BJ (cell line): ENCODE measurements around the gene CDC73. TPM values are rescaled to one million over a fixed set of nuclear protein-coding genes. Genes with fewer than 3 reads are reported as not detected.

Experiments
- CTCF ChIA-PET: fragments of 350-600 bp; formaldehyde crosslinking; extraction: SDS; loops from one replicate; lab custom pipeline; 2021; ENCODE audit warnings: antibody characterized with exemption, inconsistent platforms; lab: Yijun Ruan, JAX
- POLR2A ChIA-PET: fragments of 300-600 bp; sonication (Branson Sonifier 250); formaldehyde crosslinking; extraction: SDS; loops from one replicate; lab custom pipeline; 2021; ENCODE audit warnings: antibody characterized with exemption; lab: Charles Lee
- DNase-seq: peaks from one replicate; pipeline ENCODE4 v3.0.0-alpha.2; 2011; ENCODE audit warnings: low read depth
- H3K27me3 ChIP-seq: 2 replicates; pipeline ENCODE4 v1.6.0; 2011; ENCODE audit warnings: low read length; ENCODE audit not compliant: control insufficient read depth, insufficient read depth
- H3K36me3 ChIP-seq: 2 replicates; pipeline ENCODE4 v1.5.1; 2011; ENCODE audit warnings: low read length; ENCODE audit not compliant: control insufficient read depth, insufficient read depth
- H3K4me3 ChIP-seq: 2 replicates; pipeline ENCODE4 v1.5.1; 2011; ENCODE audit warnings: low read depth, mild to moderate bottlenecking, control low read depth, low read length
- polyA plus RNA-seq: library from polyadenylated mRNA; depleted of rRNA; stranded (reverse); fragments of >200 nt; gene quantifications from 2 replicates; pipeline ENCODE4 v1.2.3, GENCODE V29; 2011
- TF ChIP-seq, protein P1 (sequence below): IDR thresholded peaks from 2 replicates; pipeline ENCODE4 v1.5.1; 2011; ENCODE audit warnings: low read depth, mild to moderate bottlenecking, control low read depth, inconsistent platforms, low read length, moderate library complexity; ENCODE audit not compliant: insufficient read depth

CDC73 gene
- polyA plus RNA-seq, 1 experiment: 16.1 TPM

DNA sequence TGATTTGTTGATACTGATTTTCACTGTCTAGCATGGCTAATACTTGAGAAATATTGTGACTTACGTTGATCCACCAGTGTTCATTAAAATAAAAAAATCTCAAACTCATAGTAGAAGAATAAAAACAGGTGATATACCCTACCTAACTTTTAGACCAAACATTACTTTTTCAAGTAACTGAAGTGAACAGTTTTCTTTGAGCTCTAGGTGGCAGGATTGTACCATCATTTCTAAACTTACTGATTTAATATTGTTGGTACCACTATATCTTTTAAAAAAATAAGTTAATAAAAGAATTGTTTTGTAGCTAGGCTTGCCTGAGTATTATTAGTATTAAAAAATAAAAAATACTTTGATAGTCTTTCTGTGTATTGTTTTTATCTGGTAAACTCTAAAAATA, 21.5 kb downstream of the CDC73 start:
- DNase-seq: no peak
- TF ChIP-seq, protein P1, sequence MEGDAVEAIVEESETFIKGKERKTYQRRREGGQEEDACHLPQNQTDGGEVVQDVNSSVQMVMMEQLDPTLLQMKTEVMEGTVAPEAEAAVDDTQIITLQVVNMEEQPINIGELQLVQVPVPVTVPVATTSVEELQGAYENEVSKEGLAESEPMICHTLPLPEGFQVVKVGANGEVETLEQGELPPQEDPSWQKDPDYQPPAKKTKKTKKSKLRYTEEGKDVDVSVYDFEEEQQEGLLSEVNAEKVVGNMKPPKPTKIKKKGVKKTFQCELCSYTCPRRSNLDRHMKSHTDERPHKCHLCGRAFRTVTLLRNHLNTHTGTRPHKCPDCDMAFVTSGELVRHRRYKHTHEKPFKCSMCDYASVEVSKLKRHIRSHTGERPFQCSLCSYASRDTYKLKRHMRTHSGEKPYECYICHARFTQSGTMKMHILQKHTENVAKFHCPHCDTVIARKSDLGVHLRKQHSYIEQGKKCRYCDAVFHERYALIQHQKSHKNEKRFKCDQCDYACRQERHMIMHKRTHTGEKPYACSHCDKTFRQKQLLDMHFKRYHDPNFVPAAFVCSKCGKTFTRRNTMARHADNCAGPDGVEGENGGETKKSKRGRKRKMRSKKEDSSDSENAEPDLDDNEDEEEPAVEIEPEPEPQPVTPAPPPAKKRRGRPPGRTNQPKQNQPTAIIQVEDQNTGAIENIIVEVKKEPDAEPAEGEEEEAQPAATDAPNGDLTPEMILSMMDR: peak; percentile 33; the same call in 1 of the 2 replicates
- Histone ChIP-seq H3K27me3 (no peaks in the 10 kb centered on the region), H3K4me3 (no peak overlapping the region), H3K36me3 (peaks cover 1% of the 10 kb centered on the region)
- ChIA-PET POLR2A (interaction anchor here (0.6 kb wide), 1 partner anchor 15 kb away, joined by 9 read pairs; no protein-coding TSS in a partner anchor), CTCF (interaction anchor here (0.7 to 1.5 kb wide), 4 partner anchors 10 to 1862 kb away, joined by 3 to 4 read pairs (median 4); no protein-coding TSS in a partner anchor)

DNA sequence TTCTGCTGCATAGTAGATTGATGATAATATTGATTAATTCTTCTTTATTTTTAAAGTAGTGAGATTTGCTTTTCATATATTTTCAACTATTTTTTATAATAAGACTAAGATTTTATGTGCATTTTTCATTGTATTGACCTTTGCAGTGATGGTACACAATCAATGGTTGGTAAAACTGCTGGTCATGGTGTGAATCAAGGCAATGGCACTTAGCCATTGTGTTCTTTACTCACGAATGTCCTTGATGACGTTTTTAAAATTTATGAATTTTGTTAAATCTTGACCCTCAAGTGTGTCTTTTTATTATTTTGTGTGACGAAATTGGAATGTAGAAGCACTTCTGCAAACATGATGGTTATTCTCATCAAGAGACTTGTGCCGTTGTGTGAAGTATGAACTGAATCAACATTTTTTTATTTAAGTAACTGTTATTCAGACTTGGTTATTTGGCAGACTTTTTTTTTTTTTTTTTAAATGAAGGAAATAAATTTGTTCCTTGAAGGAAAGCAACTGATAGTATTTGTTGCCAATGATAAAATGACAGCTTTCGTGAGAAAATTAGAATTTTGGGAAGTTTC, 22.6 kb downstream of the CDC73 start:
- Histone ChIP-seq H3K4me3 (no peak overlapping the region), H3K36me3 (peaks cover 3% of the 10 kb centered on the region), H3K27me3 (no peaks in the 10 kb centered on the region)
- ChIA-PET POLR2A (no interaction called here), CTCF (no interaction called here)
- no peak for DNase-seq
- TF ChIP-seq, protein P1: no peak

DNA sequence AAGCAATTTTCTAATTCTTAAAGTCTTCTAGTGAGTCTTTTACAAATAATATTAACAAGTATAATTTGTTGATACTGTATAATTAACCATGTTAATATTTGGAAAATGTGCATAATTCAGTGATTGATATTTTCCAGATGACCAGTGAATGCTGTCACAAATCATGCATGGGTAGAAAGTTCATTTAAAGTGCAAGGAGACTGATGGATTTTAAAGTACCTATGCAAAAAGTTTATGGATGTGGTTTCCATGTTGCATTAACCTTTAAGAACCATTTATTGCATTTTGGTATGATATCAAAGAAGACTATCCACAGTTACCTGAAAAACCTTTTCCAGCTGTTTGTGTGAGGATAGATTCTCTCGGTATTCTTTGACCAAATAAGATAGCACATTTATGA, 23.2 kb downstream of the CDC73 start:
- POLR2A ChIA-PET: interaction anchor here (0.7 kb wide), 1 partner anchor 980 kb away, joined by 3 read pairs; no protein-coding TSS in a partner anchor
- CTCF ChIA-PET: no interaction called here

DNA sequence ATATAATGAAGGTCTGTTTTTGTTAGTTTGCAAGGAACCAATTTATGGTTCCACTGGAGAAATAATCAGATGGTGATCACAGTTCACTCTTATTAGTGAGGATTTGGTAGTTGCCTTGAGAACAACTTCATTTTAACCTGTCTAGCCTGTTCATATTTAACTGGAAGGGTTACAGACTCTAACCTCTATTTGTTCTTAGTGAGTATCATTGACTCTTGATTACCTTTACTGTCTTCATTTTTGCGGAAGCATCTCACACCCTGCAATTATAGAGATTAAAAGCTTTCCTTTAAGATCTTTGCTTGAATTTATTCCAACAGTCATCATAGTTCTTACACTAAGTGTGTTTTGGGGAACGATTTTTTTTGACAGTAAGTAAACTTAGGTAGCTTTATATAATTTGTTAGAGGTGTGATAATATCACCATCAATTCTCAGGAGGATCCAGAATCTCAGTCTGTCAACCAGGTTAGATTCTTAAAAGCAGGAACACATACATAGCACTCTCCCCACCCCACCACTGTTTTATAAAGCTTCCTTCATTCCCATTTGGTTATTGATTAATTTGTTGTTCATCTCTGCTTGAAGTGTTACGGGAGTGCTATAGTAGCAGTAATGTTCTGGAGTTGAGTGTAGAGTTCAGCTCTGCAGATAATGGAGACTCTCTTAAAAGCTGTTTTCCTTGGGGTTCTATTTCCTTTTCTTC, 34.4 kb downstream of the CDC73 start:
- no peak overlapping the region for H3K4me3 ChIP-seq
- ChIA-PET POLR2A (no interaction called here), CTCF (interaction anchor here (1.7 kb wide), 1 partner anchor 13 kb away, joined by 4 read pairs; no protein-coding TSS in a partner anchor)
- TF ChIP-seq, protein P1: no peak
- DNase-seq: no peak
- H3K36me3 ChIP-seq: peaks cover 3% of the 10 kb centered on the region
- H3K27me3 ChIP-seq: no peaks in the 10 kb centered on the region

More for the DNA sequence above, 23.2 kb downstream of the CDC73 start:
- Histone ChIP-seq H3K36me3 (peaks cover 4% of the 10 kb centered on the region), H3K27me3 (no peaks in the 10 kb centered on the region), H3K4me3 (no peak overlapping the region)
- TF ChIP-seq, protein P1: no peak
- no peak for DNase-seq

DNA sequence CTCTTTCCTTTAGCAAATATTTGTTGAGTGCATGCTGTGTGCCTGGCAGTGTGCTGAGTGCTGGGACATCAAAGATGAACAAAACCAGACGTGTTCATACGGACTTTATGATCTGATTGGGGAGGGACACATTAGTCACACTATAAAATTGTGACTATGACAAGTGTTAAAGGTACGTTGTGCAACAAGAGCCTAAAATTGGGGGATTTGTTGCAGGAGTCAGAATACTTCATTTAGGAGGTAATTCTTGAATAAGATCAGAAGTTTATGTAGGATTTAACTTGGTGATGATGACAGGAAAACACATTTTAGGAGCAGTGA, 35.0 kb downstream of the CDC73 start:
- Histone ChIP-seq H3K27me3 (no peaks in the 10 kb centered on the region), H3K36me3 (no peaks in the 10 kb centered on the region), H3K4me3 (no peak overlapping the region)
- ChIA-PET POLR2A (no interaction called here), CTCF (no interaction called here)
- no peak for DNase-seq
- TF ChIP-seq, protein P1: no peak
